HPDE6-E6E7 (cell line): ENCODE data around the gene LRCH1.

Source experiments
- DNase-seq: peaks from one replicate; pipeline ENCODE4 v3.0.0; 2011; ENCODE audit warnings: missing footprints; ENCODE audit errors: extremely low spot score

LRCH1 gene

DNA sequence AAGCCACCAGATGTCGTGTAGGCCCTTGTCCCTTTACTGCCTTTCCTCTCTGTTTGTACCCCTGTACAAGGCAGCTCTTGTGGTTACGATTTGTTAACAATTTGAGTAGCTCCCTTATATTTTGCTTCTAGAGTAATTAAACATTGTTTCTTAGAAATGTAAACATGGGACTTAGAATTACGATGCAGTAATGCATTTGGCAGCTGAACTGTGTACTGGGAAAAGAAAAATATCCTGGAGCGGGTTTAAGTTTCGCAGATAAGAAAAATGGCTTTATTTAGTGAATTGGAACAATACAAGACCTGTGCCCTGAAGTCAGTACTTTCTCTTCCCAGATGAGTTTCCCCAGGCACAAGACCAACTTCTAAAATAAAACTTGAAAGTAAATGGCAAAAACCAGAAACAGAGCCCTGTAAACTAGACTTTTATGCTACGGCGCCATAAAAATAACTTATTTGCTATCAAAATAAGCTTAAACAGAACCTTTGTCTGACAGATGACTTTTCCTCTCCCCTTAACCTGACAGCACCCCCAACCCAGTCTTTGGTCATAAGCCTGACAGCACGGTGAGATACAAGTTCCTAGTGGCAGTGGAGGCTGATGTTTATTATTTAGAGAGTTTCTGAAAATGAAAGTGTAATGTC, 63.0 kb downstream of the LRCH1 start:
- DNase-seq: no peak

DNA sequence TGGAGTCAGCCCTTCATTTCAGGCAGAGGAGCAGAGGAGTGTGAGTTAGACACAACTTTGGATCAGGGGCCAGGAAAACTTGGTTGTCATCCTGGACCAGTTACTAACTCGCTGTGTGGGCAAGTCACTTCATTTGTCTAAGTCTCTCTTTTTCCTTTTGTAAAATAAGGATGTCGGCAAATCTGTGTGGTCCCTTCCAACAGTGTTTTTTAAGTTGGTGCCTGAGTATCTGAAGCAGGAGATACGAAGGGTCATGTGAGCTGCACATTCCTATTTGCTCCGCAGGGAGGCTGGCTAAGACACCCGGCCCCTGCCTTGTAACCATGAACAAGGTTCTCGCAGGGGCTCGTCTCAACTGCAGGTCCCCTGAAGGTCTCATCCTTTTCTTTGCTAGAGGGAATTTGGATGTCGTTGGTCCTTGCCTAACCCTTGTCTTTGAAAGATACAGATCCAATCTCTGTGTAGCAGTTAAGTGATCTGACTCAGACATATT, 64.3 kb downstream of the LRCH1 start:
- DNase-seq: no peak

DNA sequence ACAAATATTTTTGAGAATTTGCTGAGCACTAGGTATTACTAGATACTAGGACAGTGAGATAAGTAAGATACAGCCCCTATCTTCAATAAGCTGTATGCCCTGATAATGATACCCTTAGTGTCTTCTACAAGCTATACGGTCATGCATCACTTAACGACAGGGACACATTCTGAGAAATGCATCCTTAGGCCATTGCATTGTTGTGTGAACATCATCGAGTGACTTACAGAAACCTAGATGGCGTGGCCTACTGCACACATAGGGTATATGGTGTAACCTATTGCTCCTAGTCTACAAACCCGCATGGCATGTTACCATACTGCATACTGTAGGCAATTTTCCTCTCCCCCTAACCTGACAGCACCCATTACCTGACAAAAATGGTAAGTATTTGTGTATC, 64.9 kb downstream of the LRCH1 start:
- no peak for DNase-seq

DNA sequence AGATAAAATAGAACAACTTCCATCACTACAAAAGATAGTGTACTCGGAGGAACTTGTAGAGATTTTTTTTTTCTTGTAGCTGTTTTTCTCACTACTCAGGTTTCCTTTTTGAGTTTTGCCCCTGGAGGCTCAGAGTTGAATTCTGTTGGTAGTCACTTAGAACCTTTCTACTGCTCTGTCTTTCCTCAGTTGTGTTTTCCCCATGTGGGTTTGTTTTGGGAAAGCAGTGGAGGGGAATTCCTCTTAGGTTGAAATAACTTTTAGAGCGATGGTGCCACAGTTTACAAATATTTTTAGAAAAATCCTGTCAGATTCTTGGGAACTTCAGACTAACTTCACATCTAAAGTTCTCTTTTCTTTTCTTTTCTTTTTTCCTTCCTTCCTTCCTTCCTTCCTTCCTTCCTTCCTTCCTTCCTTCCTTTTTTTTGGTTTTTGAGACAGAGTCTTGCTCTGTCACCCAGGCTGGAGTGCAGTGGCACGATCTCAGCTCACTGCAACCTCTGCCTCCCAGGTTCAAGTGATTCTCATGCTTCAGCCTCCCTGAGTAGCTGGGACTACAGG, 65.8 kb downstream of the LRCH1 start:
- DNase-seq: no peak

GRCh38 chr13:46620029-46620428, 67.1 kb downstream of the LRCH1 start:
- no peak for DNase-seq

GRCh38 chr13:46620471-46620870, 67.5 kb downstream of the LRCH1 start:
- DNase-seq: no peak

GRCh38 chr13:46621133-46621532, 68.2 kb downstream of the LRCH1 start:
- DNase-seq: no peak

GRCh38 chr13:46621792-46622629, 69.0 kb downstream of the LRCH1 start:
- DNase-seq: no peak

- DNase-seq: no peak
Measured at GRCh38 chr13:46622630-46623256, 69.8 kb downstream of the LRCH1 start.

GRCh38 chr13:46624353-46624752, 71.4 kb downstream of the LRCH1 start:
- DNase-seq: no peak

DNA sequence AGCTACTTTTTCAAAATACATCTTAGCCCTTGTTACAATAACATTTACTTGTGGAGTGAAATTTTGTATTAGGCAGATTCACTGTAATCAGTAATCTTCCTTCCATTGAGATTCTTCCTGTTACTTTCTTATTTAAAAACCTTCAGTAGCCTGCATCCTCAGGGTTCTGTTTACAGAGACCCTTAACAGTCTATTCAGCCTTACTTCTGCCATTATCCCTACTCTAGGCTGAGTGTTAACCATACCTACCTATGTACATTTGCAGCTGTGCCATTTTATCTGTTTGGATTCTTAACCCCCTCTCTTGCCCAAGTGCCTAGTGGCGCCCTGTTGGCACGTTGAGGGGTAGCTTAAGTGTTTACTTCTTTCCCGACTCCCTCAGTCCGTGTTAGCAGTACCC, 71.9 kb downstream of the LRCH1 start:
- no peak for DNase-seq

DNA sequence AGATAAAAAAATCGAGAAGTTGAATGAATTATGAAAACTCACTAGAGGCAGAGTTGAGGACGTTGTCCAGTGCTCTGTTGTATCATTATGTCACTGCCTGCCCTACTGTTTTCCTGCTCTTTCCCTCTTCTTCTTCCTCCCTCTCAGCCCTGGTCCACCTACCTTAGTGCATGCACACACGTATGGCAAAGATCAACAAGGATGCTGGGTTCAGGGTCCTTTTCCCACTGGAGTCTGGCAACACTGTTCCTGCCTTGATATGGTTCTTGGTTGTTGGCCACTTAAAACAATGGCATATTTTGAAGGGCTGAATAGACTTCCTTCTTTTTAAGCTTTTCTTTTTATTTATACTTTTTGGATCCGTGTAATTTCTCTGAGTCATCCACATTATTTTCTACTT, 74.5 kb downstream of the LRCH1 start:
- no peak for DNase-seq

- DNase-seq: no peak
Measured at GRCh38 chr13:46628622-46629365, 75.8 kb downstream of the LRCH1 start.

DNA sequence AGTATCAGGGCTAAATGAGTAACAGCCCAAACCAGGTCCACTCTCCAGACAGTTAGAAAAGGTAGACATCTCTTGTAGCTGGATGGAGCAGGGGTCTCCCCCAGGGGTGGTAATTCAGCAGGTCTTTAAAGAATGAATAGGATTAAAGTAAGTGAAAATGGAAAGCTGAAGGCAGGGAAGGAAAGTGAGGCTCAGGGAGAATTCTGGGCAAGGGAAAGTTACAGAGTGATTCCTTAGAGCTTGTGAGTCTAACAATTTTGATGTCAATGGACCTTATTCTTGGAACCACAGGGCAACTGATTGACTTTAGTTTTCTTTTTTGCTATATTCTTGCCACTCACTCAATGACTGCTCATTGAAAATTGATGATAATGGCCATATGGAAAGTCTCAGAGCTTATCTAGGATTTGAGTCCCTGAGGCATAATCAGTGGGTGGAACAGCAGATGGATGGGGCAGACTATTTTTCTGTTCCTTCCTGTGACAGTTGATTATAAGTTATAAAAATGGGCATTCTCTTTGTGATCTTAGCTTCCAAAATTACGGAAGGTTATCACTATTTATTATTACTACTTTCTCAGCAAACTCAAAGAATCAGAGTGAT, 76.9 kb downstream of the LRCH1 start:
- no peak for DNase-seq

DNA sequence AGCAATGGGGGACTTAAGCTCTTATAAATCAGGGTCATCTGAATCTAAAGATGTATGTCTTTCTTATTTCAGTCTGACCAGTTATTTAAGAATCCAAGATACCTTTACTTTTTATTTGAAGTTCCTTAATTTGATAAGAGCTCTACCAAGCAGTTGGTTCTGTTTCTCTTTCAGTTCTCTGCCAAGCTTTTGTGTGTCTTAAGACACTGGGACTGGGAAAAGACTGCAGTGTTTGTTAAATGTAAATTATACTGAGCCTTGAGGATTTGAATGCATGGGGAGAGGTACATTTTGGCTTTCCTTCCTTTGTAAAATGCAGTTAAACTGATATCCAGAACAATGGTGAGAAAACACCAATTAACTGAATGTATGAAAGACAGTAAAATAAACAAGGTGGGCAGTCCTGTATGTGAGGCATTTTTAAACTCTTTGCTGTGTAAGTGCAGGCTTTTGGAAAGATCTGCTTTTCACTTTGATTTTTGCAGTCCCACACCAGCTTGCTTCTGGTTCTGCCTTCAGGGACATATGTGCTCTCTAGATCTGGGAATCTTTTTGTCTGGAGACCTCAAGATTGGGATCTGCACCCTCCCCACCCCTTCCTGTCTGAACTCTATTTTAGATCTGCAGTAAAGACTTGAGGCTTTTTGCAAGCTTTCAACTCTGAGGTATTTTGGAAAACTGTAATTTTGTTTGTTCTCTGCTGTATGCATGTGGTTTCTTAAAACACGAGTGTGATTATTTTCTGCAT, 77.6 kb downstream of the LRCH1 start:
- DNase-seq: no peak

GRCh38 chr13:46631179-46631542, 78.2 kb downstream of the LRCH1 start:
- no peak for DNase-seq

DNA sequence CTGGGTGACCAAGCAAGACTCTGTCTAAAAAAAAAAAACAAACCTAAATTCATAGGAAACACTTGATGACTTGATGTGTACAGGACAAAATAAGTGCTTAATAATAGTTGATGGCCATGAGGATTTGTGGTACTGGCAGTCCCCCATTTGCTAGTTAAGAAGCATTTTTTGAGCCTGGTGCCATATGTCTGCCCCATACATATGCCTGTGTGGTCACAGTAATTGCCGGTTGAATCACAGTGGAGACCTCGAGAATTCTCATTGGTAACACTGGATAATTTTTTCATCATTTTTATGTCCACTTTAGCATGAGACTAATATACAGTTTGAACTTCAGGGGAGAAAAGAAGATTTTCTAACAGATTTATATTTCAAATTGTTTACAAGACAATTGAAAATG, 79.2 kb downstream of the LRCH1 start:
- no peak for DNase-seq

GRCh38 chr13:46633416-46633815, 80.4 kb downstream of the LRCH1 start:
- DNase-seq: no peak

DNA sequence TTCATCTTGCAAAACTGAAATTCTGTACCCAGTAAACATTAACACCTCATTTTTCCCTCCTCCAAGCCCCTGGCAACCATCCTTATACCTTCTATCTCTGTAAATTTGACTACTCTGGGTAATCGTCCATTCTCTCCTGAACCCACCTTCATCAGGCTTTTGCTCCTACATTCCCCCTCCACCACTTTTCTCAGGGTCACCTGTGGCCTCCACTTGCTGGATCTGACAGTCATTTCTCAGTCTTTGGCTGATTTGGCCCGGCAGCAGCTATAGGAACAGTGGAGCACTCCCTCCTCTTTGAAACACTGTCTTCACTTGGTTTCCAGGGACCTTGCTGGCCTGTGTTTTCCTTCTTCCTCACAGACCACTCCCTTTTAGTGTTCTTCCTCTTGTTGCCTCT, 83.5 kb downstream of the LRCH1 start:
- DNase-seq: no peak

DNA sequence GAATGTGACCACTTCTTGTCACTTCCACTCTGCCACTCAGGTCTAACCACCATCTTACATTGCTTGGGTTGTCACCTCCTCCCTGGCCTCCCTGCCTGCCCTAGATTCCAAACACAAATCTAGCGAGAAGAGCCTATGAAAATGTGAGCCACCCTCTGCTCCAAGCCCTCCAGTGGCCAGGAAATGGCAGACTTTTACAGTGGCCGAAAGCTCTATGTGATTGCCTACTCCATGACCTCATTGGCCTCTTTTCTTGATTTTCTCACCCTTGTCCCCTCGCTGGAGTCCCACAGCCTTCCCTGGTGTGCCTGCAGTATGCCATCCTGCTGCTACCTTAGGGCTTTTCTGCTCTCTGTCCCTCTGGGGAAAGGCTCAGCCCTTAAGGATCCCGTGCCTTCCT, 84.2 kb downstream of the LRCH1 start:
- no peak for DNase-seq

- DNase-seq: no peak
Measured at GRCh38 chr13:46638262-46638661, 85.3 kb downstream of the LRCH1 start.
